ENCODE results near the gene TTLL12. TPM values are rescaled to one million over a fixed set of nuclear protein-coding genes. Genes with fewer than 3 reads are reported as not detected.

Gene TTLL12
- total RNA-seq, 4 donors from 2014 or later, result 109 to 211 (median 122) TPM

DNA sequence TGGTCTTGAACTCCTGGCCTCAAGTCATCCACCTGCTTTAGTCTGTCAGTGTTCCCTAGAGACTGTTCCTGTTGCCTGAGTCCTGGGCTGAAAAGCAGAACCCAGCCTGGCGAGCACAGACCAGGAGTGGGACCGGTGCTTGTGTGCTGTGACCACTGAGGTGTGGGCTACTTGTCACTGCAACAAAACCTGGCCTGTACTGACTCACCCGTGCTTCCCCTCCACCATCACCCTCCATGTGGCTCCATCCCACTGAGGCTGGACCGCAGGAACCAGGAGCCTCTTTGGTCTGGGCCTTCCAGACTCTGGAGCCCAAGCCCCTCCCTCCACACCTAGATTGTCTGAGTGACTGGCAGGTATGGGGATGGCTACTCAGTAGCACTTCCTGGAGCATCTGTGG lies 52.4 kb downstream of the TTLL12 start:
- Histone ChIP-seq H3K4me1 (peaks cover 0 to 25% (median 0%) of the 10 kb centered on the region in 3 donors), H3K27ac (no peak overlapping the region), H3K36me3 (peaks cover 15 to 91% (median 21%) of the 10 kb centered on the region in 3 donors), H3K9me3 (no peaks in the 10 kb centered on the region), H3K4me3 (no peak overlapping the region), H3K27me3 (no peaks in the 10 kb centered on the region)
- no peak for DNase-seq
- no peak for TF ChIP-seq POLR2A (IDR thresholded peaks at IDR 0.05)
- TF ChIP-seq, protein P1, sequence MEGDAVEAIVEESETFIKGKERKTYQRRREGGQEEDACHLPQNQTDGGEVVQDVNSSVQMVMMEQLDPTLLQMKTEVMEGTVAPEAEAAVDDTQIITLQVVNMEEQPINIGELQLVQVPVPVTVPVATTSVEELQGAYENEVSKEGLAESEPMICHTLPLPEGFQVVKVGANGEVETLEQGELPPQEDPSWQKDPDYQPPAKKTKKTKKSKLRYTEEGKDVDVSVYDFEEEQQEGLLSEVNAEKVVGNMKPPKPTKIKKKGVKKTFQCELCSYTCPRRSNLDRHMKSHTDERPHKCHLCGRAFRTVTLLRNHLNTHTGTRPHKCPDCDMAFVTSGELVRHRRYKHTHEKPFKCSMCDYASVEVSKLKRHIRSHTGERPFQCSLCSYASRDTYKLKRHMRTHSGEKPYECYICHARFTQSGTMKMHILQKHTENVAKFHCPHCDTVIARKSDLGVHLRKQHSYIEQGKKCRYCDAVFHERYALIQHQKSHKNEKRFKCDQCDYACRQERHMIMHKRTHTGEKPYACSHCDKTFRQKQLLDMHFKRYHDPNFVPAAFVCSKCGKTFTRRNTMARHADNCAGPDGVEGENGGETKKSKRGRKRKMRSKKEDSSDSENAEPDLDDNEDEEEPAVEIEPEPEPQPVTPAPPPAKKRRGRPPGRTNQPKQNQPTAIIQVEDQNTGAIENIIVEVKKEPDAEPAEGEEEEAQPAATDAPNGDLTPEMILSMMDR (IDR thresholded peaks at IDR 0.05), result no peak
- no CpG with 5 or more reads among the region's 4 CpGs for WGBS, 2 donors
- intact Hi-C loops (cut with DNase I), result loop anchor here (10.0 kb wide), 1 partner anchor 60 kb away; no protein-coding TSS in a partner anchor

DNA sequence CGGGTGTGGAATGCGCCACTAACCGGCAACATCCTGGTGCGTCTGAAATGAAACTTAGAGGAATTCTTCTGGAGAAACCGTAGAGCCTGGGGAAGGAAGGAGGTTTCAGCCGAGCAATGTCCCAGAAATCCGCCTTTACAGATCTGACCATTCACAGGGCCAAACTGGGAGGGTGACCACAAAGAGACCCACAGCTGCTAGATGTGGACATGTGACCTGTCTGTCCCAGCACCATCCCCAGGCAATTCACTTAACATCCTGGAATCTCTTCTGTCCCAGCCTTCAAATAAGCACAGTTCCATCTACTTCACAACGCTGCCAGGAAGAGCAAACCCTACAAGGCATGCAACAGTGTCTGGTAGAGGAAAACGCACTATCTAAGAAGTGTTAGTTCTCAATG lies 53.5 kb downstream of the TTLL12 start:
- Histone ChIP-seq H3K4me1 (peaks cover 0 to 37% (median 6%) of the 10 kb centered on the region in 3 donors), H3K4me3 (no peak overlapping the region), H3K27me3 (no peaks in the 10 kb centered on the region), H3K9me3 (no peaks in the 10 kb centered on the region), H3K36me3 (peaks cover 15 to 80% (median 16%) of the 10 kb centered on the region in 3 donors), H3K27ac (no peak overlapping the region)
- no peak for TF ChIP-seq POLR2A (IDR thresholded peaks at IDR 0.05)
- TF ChIP-seq, protein P1 (IDR thresholded peaks at IDR 0.05), result no peak
- intact Hi-C loops (cut with DNase I), result loop anchor here (10.0 kb wide), 1 partner anchor 61 kb away; no protein-coding TSS in a partner anchor
- WGBS, 2 donors, result 86 to 100% methylated on average over 3 to 6 of the region's 9 CpGs
- no peak for DNase-seq

DNA sequence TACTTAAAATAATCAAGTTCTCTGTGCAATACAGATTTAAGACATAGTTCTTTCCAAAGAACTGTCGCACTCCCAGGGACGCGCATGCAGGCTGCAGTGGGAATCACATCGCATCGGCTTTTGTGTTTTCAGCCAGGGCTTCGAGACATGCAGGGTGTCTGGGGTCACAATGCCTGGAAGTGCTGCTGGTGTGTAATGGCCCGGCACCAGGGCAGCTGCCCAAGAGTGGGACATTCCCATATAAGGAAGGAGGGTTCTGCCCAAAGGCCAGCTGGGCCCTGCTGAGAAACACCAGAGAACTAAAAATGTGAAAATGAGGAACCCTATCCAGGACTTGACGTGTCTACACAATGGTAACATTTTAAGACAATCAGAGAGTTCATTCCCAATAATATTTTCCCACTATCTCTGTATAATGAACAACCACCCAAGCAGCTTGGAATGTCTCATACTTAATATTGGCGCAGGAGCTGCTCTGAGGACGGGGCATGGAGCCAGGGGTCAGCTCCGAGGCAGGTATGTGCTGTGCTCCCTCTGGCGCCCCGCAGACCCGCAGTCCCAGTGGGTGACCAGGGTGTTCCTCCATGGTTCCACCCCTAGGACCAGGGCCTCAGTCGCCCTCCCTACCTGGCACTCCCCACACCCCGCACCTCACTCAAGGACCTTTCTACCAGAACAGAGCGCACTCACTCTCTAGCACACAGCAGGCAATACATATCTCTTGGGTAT lies 55.0 kb downstream of the TTLL12 start:
- peaks cover 15 to 65% (median 16%) of the 10 kb centered on the region in 3 donors for H3K36me3 ChIP-seq
- H3K4me3 ChIP-seq, result no peak overlapping the region
- H3K27ac ChIP-seq, result no peak overlapping the region
- no peak for DNase-seq
- no peaks in the 10 kb centered on the region for H3K9me3 ChIP-seq
- TF ChIP-seq POLR2A (IDR thresholded peaks at IDR 0.05), result no peak
- no peaks in the 10 kb centered on the region for H3K27me3 ChIP-seq
- peaks cover 9 to 49% (median 18%) of the 10 kb centered on the region in 3 donors for H3K4me1 ChIP-seq
- 80 to 89% methylated on average over 9 to 11 of the region's 17 CpGs for WGBS, 2 donors
- intact Hi-C loops (cut with DNase I), result loop anchor here (10.0 kb wide), 1 partner anchor 63 kb away; no protein-coding TSS in a partner anchor

DNA sequence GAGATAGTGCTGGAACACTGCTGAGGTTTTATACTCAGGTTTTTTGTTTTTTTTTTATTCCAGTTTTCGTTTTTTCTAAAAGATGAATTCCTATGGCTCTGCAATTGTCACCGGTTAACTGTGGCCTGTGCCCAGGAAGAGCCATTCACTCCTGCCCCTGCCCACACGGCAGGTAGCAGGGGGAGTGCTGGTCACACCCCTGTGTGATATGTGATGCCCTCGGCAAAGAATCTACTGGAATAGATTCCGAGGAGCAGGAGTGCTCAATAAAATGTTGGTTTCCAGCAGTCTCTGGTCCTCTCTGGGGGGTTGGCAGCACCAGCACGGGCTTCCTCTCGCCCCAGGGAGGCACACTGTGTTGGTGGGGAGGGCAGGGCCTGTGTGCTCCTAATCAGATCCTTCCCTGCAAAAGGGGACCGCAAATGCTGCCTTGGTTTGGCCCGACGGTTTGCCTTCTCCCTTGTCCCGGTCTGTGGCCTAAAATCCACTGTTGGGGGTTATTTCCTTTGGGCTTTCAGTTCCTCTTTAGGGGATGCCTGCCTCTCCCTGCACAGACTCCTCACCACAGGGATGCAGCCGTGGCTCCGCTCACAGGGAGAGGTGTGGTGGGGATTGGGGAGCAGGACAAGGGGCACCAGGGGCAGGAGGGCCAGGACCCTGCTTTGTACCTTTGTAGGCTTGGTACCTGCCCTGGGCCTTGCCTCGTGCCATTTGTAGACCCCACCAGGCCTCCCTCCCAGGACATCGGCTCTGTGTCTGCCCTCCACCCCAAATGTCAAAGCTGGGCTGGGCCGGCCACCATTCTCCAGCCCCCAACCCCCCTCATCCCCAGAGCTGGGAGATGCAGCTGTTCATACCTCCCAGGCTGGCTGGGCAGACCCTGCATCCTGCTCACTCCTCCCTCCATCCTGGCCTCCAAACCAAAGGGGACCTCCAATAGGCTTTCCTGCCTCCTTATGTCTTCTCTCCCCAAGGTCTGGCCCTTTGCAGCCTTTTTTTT lies 57.2 kb downstream of the TTLL12 start:
- Histone ChIP-seq H3K27ac (peak overlapping the region in 1 of 4 donors; percentile 42), H3K36me3 (peaks cover 13 to 43% (median 15%) of the 10 kb centered on the region in 3 donors), H3K27me3 (no peaks in the 10 kb centered on the region), H3K4me3 (no peak overlapping the region), H3K9me3 (no peaks in the 10 kb centered on the region), H3K4me1 (peaks cover 18 to 50% (median 20%) of the 10 kb centered on the region in 3 donors)
- WGBS, 2 donors, result 49 to 80% methylated on average over 5 to 8 of the region's 16 CpGs
- intact Hi-C loops (cut with DNase I), result loop anchor here (10.0 kb wide), 1 partner anchor 65 kb away; no protein-coding TSS in a partner anchor
- TF ChIP-seq, protein P1 (IDR thresholded peaks at IDR 0.05), result no peak
- DNase-seq, result no peak

DNA sequence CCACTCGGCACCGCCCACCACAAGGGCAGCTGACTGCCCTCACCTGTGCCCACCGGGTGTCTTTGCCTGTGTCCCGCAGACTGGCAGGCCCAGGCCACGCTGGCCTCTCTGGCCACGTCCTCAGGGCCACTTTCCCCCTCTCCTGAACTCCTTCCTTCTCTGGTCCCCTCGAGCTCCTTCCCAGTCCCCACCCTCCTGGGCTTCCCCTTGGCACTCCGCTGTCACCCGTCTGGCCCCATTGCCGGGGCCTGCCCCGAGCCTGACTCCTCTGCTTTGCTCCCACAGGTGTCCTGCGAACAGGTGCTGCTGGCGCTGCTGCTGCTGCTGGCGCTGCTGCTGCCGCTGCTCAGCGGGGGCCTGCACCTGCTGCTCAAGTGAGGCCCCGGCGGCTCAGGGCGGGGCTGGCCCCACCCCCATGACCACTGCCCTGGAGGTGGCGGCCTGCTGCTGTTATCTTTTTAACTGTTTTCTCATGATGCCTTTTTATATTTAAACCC lies 58.0 kb downstream of the TTLL12 start:
- Histone ChIP-seq H3K27ac (peak overlapping the region in 1 of 4 donors; percentile 42), H3K9me3 (no peaks in the 10 kb centered on the region), H3K4me1 (peaks cover 18 to 51% (median 20%) of the 10 kb centered on the region in 3 donors), H3K36me3 (peaks cover 13 to 35% (median 15%) of the 10 kb centered on the region in 3 donors), H3K4me3 (no peak overlapping the region), H3K27me3 (no peaks in the 10 kb centered on the region)
- 50 to 61% methylated on average over 12 to 18 of the region's 20 CpGs for WGBS, 2 donors
- DNase-seq, result no peak
- intact Hi-C loops (cut with DNase I), result no loop called here
- TF ChIP-seq, protein P1 (IDR thresholded peaks at IDR 0.05), result no peak
- TF ChIP-seq POLR2A (IDR thresholded peaks at IDR 0.05), result no peak

Measured in esophagus squamous epithelium (tissue), 5 donors.